Epidermal melanocyte (primary cell): ENCODE results near the gene PITX2.
"Not testable (repeated sequence)": the region's sequence is repeated elsewhere in the genome, so short reads cannot be mapped to it uniquely, and the experiment has no call there.

ENCODE experiments used
- DNase-seq: peaks from one replicate; pipeline ENCODE4 v3.0.0; 2011; ENCODE audit warnings: low spot score; ENCODE audit not compliant: insufficient read length

PITX2 gene

GRCh38 chr4:110612631-110613269 is 10.1 kb downstream of the PITX2 start:
- no peak for DNase-seq

GRCh38 chr4:110611968-110612447 is 10.9 kb downstream of the PITX2 start:
- no peak for DNase-seq

- no peak for DNase-seq
Observed at GRCh38 chr4:110610940-110611831, 11.7 kb downstream of the PITX2 start.

GRCh38 chr4:110610620-110610939 is 12.3 kb downstream of the PITX2 start:
- DNase-seq: no peak

GRCh38 chr4:110609044-110609750 is 13.7 kb downstream of the PITX2 start:
- no peak for DNase-seq

- no peak for DNase-seq
Observed at GRCh38 chr4:110605077-110605476, 17.8 kb downstream of the PITX2 start.

GRCh38 chr4:110602061-110602460 is 20.8 kb downstream of the PITX2 start:
- DNase-seq: no peak

- DNase-seq: no peak
Observed at GRCh38 chr4:110597582-110597981, 25.3 kb downstream of the PITX2 start.

GRCh38 chr4:110596431-110596830 is 26.4 kb downstream of the PITX2 start:
- no peak for DNase-seq

GRCh38 chr4:110595583-110595982 is 27.3 kb downstream of the PITX2 start:
- no peak for DNase-seq

GRCh38 chr4:110589297-110589696 is 33.6 kb downstream of the PITX2 start:
- DNase-seq: no peak

- DNase-seq: no peak
Observed at GRCh38 chr4:110587666-110588285, 35.1 kb downstream of the PITX2 start.

- DNase-seq: peak; percentile 80
Observed at GRCh38 chr4:110586131-110586850, 36.6 kb downstream of the PITX2 start.

GRCh38 chr4:110576696-110577095 is 46.2 kb downstream of the PITX2 start:
- not testable (repeated sequence) for DNase-seq
